Fibroblast of skin of back (primary cell): ENCODE results near the gene MAN1C1.

Experiments used
- DNase-seq: peaks from one replicate; pipeline ENCODE4 v3.0.0-alpha.2; 2013

The MAN1C1 gene

DNA sequence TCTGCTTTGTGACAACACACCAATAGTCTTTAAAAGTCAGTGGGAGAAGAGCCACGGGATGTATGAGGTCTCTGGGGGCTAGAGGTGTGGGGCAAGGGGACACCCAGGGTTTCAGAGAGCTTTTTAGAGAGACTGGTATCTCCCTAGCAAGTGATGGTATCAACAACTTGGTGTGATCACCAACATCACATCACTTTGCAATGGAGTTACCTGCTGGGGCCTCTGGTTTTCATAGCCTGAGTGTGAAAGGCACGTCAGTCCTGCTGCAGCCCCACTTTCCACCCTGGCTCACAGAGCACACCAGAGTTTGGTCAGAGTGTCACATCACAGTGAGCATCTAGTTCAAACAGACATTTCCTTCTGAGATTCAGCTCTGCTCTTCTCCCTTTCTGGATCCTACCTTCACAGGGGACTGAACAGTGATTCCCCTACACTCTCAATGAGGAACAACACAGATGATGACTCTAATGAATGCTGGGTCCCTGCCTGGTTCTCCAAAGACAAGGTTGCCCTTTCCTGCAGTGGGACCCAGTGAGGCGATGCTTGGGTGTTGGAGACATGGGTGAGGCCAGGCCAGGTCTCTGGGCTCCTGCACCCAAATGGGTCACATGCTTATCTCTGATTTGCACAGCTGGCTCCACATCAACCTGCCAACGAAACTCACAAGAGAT is 2.0 kb upstream of the MAN1C1 start:
- no peak for DNase-seq

DNA sequence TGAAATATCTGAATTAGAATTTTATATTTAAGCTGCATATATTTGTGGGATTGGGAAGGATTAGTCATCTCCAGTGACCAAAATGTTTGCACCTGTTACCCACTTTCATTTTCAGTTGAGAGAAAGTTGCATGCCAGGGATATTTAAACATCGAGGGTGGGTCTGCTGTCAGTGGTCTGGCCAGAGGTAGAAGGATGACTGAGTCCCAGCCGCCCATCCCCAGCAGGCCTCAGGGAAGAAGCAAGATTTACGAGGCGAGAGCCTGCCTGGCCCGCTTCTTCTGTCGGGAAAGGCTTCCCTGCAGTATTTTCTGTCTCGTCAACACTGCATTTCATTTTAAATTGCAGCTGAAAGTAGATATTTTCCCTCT is 1.4 kb upstream of the MAN1C1 start:
- DNase-seq: no peak

DNA sequence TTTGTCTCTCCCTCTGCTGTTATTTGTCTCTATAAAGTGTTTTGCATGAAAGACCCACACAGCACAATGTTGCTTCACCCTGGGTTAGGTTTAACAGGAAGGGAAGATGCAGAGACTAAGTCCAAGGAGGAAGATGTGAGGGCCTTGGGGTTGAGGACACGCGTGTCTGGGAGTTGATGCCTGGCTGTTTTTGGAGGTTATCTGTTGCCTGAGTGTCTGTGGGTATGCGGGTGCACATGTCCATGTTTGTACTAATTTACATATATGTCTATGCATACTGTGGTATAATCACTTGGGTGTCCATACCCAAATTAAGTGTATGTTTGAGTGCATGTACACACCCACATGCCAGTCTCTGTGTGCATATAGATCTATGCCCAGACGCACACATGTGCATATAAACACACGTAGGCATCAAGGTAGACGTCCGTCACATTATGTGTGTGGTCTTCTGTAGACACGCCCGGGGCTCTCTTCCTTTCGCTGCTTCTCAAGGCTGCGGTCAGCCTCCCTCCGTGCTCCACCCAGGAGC is 962 bp upstream of the MAN1C1 start:
- DNase-seq: no peak

- DNase-seq: no peak
Measured at GRCh38 chr1:25616987-25617624, 515 bp downstream of the MAN1C1 start.

- DNase-seq: no peak
Measured at GRCh38 chr1:25617625-25618432, 1.2 kb downstream of the MAN1C1 start.

DNA sequence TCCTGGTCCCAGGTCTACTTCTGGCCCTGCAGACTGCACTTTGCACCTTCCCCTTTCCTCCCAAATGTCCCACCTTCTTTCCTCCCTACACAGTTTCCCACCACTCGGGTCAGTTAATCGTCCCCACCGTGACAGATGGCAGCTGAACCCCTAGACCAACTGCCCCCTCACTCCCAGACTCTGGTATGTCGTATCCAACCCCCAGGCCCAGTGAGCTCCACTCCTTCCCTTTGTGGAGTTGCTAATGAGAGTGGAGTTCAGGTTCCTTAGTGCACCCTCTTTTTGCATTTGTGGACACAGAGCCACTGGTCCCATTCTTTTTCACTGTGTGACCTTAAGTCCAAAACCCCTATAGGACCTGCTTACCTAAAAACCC is 1.8 kb downstream of the MAN1C1 start:
- no peak for DNase-seq

DNA sequence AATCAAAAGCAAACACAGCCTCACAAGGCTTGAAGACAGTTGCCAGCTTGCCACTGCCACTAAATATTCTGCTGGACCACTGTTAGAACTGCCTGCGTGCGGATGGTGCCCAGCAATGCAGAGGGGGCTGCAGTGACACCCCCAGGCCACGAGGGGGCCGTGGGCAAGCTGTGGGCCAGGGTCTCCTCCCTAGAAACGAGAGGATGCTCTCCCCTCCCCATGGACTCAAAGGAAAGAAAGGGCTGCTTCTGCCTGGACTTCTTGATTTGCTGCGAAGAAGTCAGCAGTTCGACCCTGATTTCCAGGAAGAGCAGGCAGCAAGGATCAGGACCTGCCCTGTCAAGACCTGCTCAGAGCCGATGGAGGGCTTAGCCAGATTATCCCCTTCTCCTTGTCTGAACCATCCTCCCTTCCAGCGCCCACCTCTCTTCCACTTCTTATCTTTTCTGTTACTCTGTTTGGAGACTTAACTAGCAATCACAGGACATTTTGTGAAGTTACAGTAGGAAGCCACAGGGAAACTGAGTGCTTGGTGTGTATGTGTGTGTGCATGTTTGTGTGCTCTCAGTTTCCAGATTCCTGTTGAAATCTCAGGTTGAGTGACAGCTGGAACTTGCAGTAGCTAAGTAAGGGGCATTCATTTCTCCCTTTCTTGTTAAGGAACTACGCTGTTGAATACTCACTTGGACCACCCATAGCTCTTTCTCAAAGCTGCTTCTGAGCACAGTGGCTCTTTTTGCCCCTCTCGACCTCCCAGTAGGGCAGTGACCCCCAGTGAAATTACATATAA is 2.7 kb downstream of the MAN1C1 start:
- DNase-seq: no peak

DNA sequence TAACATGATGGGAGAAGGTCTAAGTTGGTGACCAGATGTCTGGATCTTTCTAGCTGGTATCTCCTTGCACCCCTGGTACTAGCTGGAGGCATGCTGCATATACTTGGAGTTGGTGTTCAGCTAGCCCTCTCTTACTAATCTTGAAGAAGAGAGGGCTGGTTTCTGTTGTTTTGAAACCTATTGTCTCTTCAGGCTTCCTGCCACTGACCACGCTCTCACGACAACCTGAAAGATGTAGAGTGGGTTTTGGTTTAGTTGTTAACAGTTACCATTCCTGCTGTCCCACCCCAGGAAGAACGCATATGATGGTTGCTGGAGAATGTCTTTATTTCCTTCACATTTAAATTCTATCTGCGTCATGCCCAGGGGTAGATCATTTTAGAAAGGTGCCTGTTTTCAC is 3.6 kb downstream of the MAN1C1 start:
- DNase-seq: no peak

GRCh38 chr1:25620701-25621350 is 4.2 kb downstream of the MAN1C1 start:
- no peak for DNase-seq

DNA sequence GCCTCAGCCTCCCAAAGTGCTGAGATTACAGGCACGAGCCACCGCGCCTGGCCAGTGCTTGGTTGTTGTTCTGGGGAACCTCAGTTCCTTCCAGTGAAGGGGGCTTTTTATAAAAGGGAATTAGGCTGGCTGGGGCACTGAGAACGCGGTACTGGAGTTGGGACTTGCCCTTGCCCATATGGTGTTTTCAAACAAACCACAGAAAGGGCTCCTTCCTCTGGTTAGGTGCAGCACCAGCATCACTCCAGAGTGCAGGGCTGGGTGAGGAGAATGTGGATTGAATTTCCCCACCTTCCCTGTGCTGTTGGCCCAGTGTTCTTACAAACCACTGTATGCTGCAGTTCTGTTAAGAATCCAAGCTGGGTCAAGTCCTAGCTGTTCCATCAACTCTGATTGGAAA is 5.3 kb downstream of the MAN1C1 start:
- no peak for DNase-seq

DNA sequence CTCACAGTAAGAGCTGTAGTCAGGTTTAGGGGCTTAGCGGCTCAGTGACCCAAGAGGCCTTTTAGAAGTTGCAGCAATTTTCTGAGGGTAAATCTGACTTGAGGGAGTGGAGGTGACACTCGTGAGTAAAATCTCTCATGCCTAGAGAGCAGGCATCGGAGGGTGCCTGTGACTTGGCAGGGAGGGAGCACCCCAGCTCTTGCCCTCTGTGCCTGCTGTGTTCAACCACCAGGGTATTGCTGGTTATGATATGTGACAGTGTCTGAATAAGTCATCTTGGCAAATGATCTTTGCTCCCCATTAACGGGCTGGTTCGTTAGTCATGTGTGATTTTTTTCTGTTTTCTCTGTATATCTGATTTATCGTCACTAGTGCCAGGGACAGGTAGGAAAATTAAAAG is 5.9 kb downstream of the MAN1C1 start:
- DNase-seq: no peak

GRCh38 chr1:25623007-25623406 is 6.4 kb downstream of the MAN1C1 start:
- no peak for DNase-seq

DNA sequence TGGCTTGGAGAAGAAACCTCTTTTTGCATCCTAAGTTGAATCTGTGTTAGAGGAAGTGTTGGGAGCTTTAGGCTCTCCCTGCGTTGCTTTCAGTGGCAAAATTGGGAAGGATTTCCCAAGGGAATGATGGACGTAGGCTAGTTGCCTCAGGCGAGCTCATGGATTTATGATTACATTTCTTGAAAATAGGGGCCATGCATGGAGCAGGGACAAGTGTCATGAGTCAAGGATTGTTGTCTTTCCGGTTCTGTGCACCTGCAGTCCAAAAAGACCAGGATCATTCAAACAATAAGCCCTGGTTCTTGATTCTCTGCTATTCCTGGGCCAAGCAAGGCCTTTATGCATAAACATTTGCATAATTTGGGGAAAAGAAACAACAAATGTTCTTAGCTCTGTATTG is 7.1 kb downstream of the MAN1C1 start:
- DNase-seq: no peak

DNA sequence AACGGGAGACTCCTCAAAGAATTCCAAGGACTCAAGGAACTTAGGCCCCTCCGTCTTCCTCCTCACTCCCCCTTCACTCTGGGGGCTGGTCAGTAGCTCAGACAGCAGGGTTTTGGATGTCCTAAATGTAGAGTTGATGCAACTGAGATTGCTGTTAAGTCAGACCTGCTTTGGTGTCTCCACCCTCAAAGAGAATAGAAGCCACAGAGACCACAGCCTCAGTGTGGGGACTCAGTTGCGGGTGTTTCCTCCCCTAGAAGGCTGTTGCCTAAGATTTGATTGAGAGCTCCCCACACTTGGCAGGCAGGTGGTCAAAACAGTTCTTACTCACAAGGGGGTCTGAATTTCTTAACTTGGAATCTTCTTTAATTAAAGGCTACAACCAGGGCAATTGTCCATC is 7.6 kb downstream of the MAN1C1 start:
- no peak for DNase-seq

DNA sequence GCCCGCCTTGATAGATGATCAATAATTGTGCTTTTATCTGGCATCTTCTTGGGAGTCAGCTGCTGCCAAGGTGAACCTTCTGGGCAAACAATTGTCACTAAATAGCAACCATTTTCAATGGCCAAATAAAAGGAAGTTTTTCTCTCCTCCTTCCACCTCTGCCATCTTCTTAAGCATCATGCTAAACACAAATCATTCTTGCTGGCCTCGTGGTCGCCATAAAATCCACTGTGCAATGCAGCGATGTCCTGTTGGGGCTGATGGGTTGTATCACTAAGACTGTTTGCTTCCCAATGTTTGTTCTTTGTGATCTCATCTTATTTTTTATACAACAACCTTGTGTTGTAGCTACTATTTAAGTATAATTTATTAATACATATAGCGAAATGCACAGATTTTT is 8.0 kb downstream of the MAN1C1 start:
- no peak for DNase-seq

DNA sequence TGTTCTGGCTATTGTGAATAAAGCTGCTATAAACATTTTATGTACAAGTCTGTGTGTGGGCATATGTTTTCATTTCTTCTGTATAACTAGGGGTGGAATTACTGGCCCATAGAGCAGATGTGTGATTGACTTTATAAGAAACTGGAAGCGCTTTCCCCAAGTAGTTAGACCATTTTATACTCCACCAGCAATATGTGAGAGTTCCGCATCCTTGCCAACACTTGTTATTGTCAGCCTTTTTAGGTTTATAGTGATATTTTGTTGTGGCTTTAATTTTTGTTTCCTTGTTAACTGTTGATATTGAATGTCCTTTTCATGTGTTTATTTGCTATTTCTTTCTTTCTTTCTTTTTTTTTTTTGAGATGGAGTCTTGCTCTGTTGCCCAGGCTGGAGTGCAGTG is 9.4 kb downstream of the MAN1C1 start:
- DNase-seq: no peak

GRCh38 chr1:25628741-25629421 is 12.3 kb downstream of the MAN1C1 start:
- no peak for DNase-seq

DNA sequence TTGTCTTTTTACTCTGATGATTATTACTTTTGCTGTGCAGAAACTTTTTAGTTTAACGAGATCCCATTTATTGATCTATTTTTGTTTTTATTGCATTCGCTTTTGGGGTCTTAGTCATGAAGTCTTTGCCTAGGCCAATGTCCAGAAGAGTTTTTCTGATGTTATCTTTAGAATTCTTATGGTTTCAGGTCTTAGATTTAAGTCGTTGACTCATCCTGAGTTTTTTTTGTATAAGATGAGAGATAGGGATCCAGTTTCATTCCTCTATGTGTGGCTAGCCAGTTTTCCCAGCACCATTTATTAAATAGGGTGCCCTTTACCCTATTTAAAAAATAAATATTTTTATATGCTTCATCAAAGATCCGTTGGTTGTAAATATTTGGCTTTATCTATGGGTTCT is 13.2 kb downstream of the MAN1C1 start:
- peak; percentile 47 for DNase-seq

- no peak for DNase-seq
Measured at GRCh38 chr1:25631750-25632485, 15.3 kb downstream of the MAN1C1 start.

DNA sequence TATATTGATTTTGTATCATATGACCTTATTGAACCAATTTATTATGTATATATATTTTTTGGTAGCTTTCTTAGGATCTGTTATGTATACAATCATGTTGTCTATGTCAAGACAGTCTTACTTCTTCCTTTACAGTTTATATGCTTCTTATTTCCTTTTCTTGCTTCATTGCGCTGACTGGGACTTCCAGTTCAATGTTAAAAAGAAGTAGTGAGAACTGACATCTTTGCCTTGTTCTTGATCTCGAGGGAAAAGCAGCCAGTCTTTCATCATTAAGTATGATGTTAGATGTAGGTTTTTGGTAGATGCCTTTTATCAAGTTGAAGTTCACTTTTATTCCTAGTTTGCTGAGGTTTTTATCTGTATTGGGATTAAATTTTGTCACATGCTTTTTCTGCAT is 17.5 kb downstream of the MAN1C1 start:
- no peak for DNase-seq

DNA sequence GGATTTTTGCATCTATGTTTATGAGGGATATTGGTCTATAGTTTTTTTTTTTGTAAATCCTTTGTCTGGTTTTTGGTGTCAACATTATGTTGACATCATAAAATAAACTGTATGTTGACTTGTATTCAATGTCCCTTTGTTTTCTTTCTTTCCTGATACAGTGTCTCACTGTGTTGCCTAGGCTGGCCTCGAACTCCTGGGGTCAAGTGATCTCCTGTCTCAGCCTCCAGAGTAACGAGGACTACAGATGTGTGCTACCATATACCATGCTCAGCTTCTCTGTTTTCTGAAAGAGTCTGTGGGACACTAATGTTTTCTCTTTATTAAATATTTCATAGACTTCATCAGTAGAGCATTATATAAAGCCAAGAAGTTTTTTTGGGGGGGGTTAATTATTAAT is 18.3 kb downstream of the MAN1C1 start:
- DNase-seq: no peak
